ENCODE measurements around the gene PDZRN4. TPM values are rescaled to one million over a fixed set of nuclear protein-coding genes. Genes with fewer than 3 reads are reported as not detected.

PDZRN4 gene
- total and polyA plus RNA-seq, 2 donors (not counting 3 experiments of a cell fraction or from before 2014, with no cell fraction given): not detected

- CTCF ChIA-PET: interaction anchor here (1.0 to 1.1 kb wide), 2 partner anchors 10 to 176 kb away, joined by 3 read pairs; no protein-coding TSS in a partner anchor
- intact Hi-C loops (cut with micrococcal nuclease): no loop called here
- TF ChIP-seq CTCF (IDR thresholded peaks at IDR 0.05; ENCODE audit: extremely low read depth in 1 of 2, insufficient read depth in 1 of 2, low read depth in 1 of 2, low read length in 2 of 2): no peak
- TF ChIP-seq GATA2 (IDR thresholded peaks at IDR 0.05; ENCODE audit: insufficient read depth, insufficient read length, low read depth, low read length): no peak
- TF ChIP-seq EZH2 (IDR thresholded peaks at IDR 0.05; ENCODE audit: borderline replicate concordance, low read depth, low read length, severe bottlenecking): no peak
- no peak for TF ChIP-seq POLR2A (IDR thresholded peaks at IDR 0.05; ENCODE audit: low read depth, low read length)
- TF ChIP-seq FOS (IDR thresholded peaks at IDR 0.05; ENCODE audit: borderline replicate concordance, insufficient read depth, low read length): no peak
- no peak for TF ChIP-seq POLR2AphosphoS5 (IDR thresholded peaks at IDR 0.05; ENCODE audit: insufficient read depth, low read depth, low read length)
- no peak for TF ChIP-seq MYC (IDR thresholded peaks at IDR 0.05; ENCODE audit: low read depth, low read length)
- no peak for TF ChIP-seq JUN (IDR thresholded peaks at IDR 0.05; ENCODE audit: borderline replicate concordance, insufficient read depth, insufficient read length, low read depth)
- no peak for TF ChIP-seq MAX (IDR thresholded peaks at IDR 0.05; ENCODE audit: insufficient read depth, insufficient read length)
Measured at GRCh38 chr12:41452838-41453407, 264.8 kb downstream of the PDZRN4 start.

More at GRCh38 chr12:41452838-41453407, 264.8 kb downstream of the PDZRN4 start:
- no peak for FAIRE-seq
- H2AFZ ChIP-seq (ENCODE audit: low read depth, low read length): no peak overlapping the region
- no peaks in the 10 kb centered on the region for H3K27me3 ChIP-seq (ENCODE audit: control insufficient read depth in 2 of 2, insufficient read depth in 2 of 2, low read length in 2 of 2)
- POLR2A ChIA-PET: no interaction called here
- H3K4me1 ChIP-seq (ENCODE audit: control insufficient read depth, extremely low read depth, insufficient read depth, low read length): no peaks in the 10 kb centered on the region
- no peaks in the 10 kb centered on the region for H3K9me3 ChIP-seq (replicated peaks; ENCODE audit: control insufficient read depth, insufficient read depth, low read length)
- no peaks in the 10 kb centered on the region for H3K36me3 ChIP-seq (ENCODE audit: control insufficient read depth in 2 of 2, extremely low read depth in 1 of 2, insufficient read depth in 2 of 2, low read length in 2 of 2)
- no peak overlapping the region for H3K27ac ChIP-seq (ENCODE audit: insufficient read depth, low read depth, low read length)
- no peaks in the 10 kb centered on the region for H3K9me1 ChIP-seq (replicated peaks; ENCODE audit: control insufficient read depth, extremely low read depth, insufficient read depth, low read length)
- no peaks in the 10 kb centered on the region for H4K20me1 ChIP-seq (replicated peaks; ENCODE audit: control insufficient read depth, extremely low read depth, insufficient read depth, low read length)
- no TSS peak for BruUV-seq (replicated peaks)
- dilution Hi-C loops (cut with MboI; ENCODE audit: extremely low pct_ligation_motif_present, low sequenced_read_pairs): no loop called here
- no peak for DNase-seq (ENCODE audit: low read depth, low spot score)
- no peaks in the 10 kb centered on the region for H3K79me2 ChIP-seq (ENCODE audit: control insufficient read depth, insufficient read depth, low read length)
- H3K9ac ChIP-seq (replicated peaks; ENCODE audit: extremely low read depth, insufficient read depth, low read length): no peak overlapping the region
- H3K4me2 ChIP-seq (ENCODE audit: insufficient read depth, low read length): no peak overlapping the region
- no peak overlapping the region for H3K4me3 ChIP-seq (replicated peaks in 1 of 3; ENCODE audit: insufficient read depth in 1 of 3, low read depth in 1 of 3, low read length in 3 of 3)
